Measurements from ENCODE around the gene ARCN1.

- TF ChIP-seq POLR2A (IDR thresholded peaks at IDR 0.05): no peak
- no peak for TF ChIP-seq CTCF (IDR thresholded peaks at IDR 0.05)
- TF ChIP-seq EP300 (IDR thresholded peaks at IDR 0.05): no peak
Observed at GRCh38 chr11:118641397-118642019, 69.3 kb downstream of the ARCN1 start.
